Erythroblast (primary cell): Measurements from ENCODE around the gene PPP1R14B.

Source experiments
- GATA1 ChIP-seq: IDR thresholded peaks from 2 replicates; pipeline ENCODE4 v1.6.1; 2011; ENCODE audit warnings: low read depth, mild to moderate bottlenecking, control low read depth, low read length, moderate library complexity
- POLR2A ChIP-seq: IDR thresholded peaks from 2 replicates; pipeline ENCODE4 v1.6.1; 2011; ENCODE audit warnings: mild to moderate bottlenecking, low read length

- TF ChIP-seq POLR2A (peak; percentile 62), GATA1 (peak; percentile 42)
Observed at GRCh38 chr11:64284962-64285884, 38.5 kb upstream of the PPP1R14B start, which contains the start of gene GPR137.
